Nephron progenitor cell (in vitro differentiated cells): ENCODE data around the gene TMEM243.
"Not testable (repeated sequence)": the region's sequence is repeated elsewhere in the genome, so short reads cannot be mapped to it uniquely, and the experiment has no call there.

Source experiments
- DNase-seq: peaks from one replicate; pipeline ENCODE4 v3.0.0; 2021
- H3K27ac Mint-ChIP-seq: 2 replicates; pipeline ENCODE4 v1.8.0; 2021; ENCODE audit warnings: mild to moderate bottlenecking, moderate library complexity, mixed read lengths
- H3K27me3 Mint-ChIP-seq: 2 replicates; pipeline ENCODE4 v1.8.0; 2021; ENCODE audit warnings: mild to moderate bottlenecking, low read depth, mixed read lengths; ENCODE audit not compliant: poor library complexity
- H3K36me3 Mint-ChIP-seq: 2 replicates; pipeline ENCODE4 v1.8.0; 2021; ENCODE audit warnings: low read depth, mixed read lengths
- H3K4me1 Mint-ChIP-seq: 2 replicates; pipeline ENCODE4 v1.8.0; 2021; ENCODE audit warnings: mixed read lengths
- H3K4me3 Mint-ChIP-seq: 2 replicates; pipeline ENCODE4 v1.8.0; 2021; ENCODE audit warnings: mild to moderate bottlenecking, moderate library complexity, mixed read lengths
- H3K9me3 Mint-ChIP-seq: 2 replicates; pipeline ENCODE4 v1.8.0; 2021; ENCODE audit warnings: mild to moderate bottlenecking, moderate library complexity, mixed read lengths
- CTCF ChIP-seq: fragments of 200-600 bp; sonication (generic); IDR thresholded peaks from 2 replicates; pipeline ENCODE4 v1.5.0; 2021; ENCODE audit warnings: antibody characterized with exemption

TMEM243 gene

GRCh38 chr7:87213811-87214210, 5.7 kb downstream of the TMEM243 start:
- H3K27me3 Mint-ChIP-seq, result peaks cover 3% of the 10 kb centered on the region
- peaks cover 65% of the 10 kb centered on the region for H3K36me3 Mint-ChIP-seq
- H3K9me3 Mint-ChIP-seq, result peaks cover 13% of the 10 kb centered on the region
- DNase-seq, result no peak
- TF ChIP-seq CTCF, result no peak
- H3K4me3 Mint-ChIP-seq, result no peak overlapping the region
- H3K27ac Mint-ChIP-seq, result no peak overlapping the region
- peaks cover 55% of the 10 kb centered on the region for H3K4me1 Mint-ChIP-seq

GRCh38 chr7:87213252-87213651, 6.3 kb downstream of the TMEM243 start:
- no peak for TF ChIP-seq CTCF

GRCh38 chr7:87212498-87212897, 7.0 kb downstream of the TMEM243 start:
- no peak for TF ChIP-seq CTCF
- peak overlapping the region; percentile 57 for H3K27ac Mint-ChIP-seq
- H3K36me3 Mint-ChIP-seq, result peaks cover 77% of the 10 kb centered on the region
- H3K27me3 Mint-ChIP-seq, result peaks cover 3% of the 10 kb centered on the region
- no peak overlapping the region for H3K4me3 Mint-ChIP-seq
- H3K9me3 Mint-ChIP-seq, result peaks cover 26% of the 10 kb centered on the region
- H3K4me1 Mint-ChIP-seq, result peaks cover 42% of the 10 kb centered on the region
- no peak for DNase-seq

More at GRCh38 chr7:87213252-87213651, 6.3 kb downstream of the TMEM243 start:
- Mint-ChIP-seq H3K9me3 (peaks cover 19% of the 10 kb centered on the region), H3K4me1 (peaks cover 50% of the 10 kb centered on the region), H3K4me3 (no peak overlapping the region), H3K27ac (no peak overlapping the region), H3K36me3 (peaks cover 70% of the 10 kb centered on the region), H3K27me3 (peaks cover 3% of the 10 kb centered on the region)
- DNase-seq, result no peak

- Mint-ChIP-seq H3K36me3 (peaks cover 83% of the 10 kb centered on the region), H3K9me3 (peaks cover 41% of the 10 kb centered on the region), H3K4me1 (peaks cover 31% of the 10 kb centered on the region), H3K27ac (no peak overlapping the region), H3K27me3 (peaks cover 3% of the 10 kb centered on the region), H3K4me3 (no peak overlapping the region)
- no peak for TF ChIP-seq CTCF
- DNase-seq, result no peak
Observed at GRCh38 chr7:87210506-87210905, 9.0 kb downstream of the TMEM243 start.

- H3K27me3 Mint-ChIP-seq, result peaks cover 3% of the 10 kb centered on the region
- H3K9me3 Mint-ChIP-seq, result peaks cover 52% of the 10 kb centered on the region
- H3K4me1 Mint-ChIP-seq, result peaks cover 26% of the 10 kb centered on the region
- no peak overlapping the region for H3K4me3 Mint-ChIP-seq
- DNase-seq, result no peak
- no peak for TF ChIP-seq CTCF
- peak overlapping the region; percentile 52 for H3K27ac Mint-ChIP-seq
- H3K36me3 Mint-ChIP-seq, result peaks cover 89% of the 10 kb centered on the region
Observed at GRCh38 chr7:87209295-87209924, 10.1 kb downstream of the TMEM243 start.

GRCh38 chr7:87206361-87206760, 13.2 kb downstream of the TMEM243 start:
- Mint-ChIP-seq H3K27me3 (peaks cover 3% of the 10 kb centered on the region), H3K9me3 (peaks cover 75% of the 10 kb centered on the region), H3K27ac (no peak overlapping the region), H3K4me1 (peaks cover 5% of the 10 kb centered on the region), H3K36me3 (peaks cover 96% of the 10 kb centered on the region), H3K4me3 (no peak overlapping the region)
- no peak for DNase-seq
- TF ChIP-seq CTCF, result no peak

- not testable (repeated sequence) for DNase-seq, H3K27ac Mint-ChIP-seq, H3K27me3 Mint-ChIP-seq, H3K4me1 Mint-ChIP-seq, H3K4me3 Mint-ChIP-seq
- Mint-ChIP-seq H3K36me3 (peaks cover 96% of the 10 kb centered on the region), H3K9me3 (peaks cover 75% of the 10 kb centered on the region)
Observed at GRCh38 chr7:87205701-87206100, 13.8 kb downstream of the TMEM243 start.
